ENCODE results near the gene GRAMD1A. TPM values are rescaled to one million over a fixed set of nuclear protein-coding genes. Genes with fewer than 3 reads are reported as not detected.
"Not testable (repeated sequence)": the region's sequence is repeated elsewhere in the genome, so short reads cannot be mapped to it uniquely, and the experiment has no call there.

The GRAMD1A gene
- total RNA-seq, 1 donor from 2014 or later, result 27.2 TPM

DNA sequence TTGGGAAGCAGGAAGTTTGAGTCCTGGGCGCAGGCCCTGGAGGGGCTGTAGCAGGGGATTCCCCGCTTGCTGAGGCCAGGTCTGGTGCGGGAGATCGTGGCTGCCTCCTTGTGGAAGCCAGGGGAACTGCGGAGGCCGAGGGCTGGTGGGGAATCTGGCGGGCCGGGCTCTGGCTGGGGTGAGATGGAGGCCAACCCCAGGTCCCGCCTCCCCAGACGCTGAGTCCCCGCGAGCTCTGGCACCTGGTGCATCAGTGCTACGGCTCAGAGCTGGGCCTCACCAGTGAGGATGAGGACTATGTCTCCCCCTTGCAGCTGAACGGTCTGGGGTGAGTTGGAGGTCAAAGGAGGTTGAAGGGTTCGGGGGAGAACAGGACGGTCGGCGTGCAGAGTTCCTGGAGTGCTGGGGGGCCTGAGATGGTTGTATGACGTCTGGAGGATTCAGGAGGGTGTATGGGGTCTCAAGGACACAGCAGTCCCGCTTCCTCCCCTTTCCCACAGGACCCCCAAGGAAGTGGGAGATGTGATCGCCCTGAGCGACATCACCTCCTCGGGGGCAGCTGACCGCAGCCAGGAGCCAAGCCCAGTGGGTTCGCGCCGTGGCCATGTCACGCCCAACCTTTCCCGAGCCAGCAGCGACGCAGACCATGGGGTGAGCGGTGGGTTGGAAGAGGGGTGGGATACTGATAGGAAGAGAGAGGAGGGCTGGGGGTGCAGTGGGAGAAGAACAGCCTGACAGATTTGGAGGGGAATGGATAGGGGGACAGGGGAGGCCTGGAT is 13.1 kb downstream of the GRAMD1A start:
- no peak overlapping the region for H3K9ac ChIP-seq
- no peak overlapping the region for H3K4me2 ChIP-seq
- peak; percentile 76 for DNase-seq (ENCODE audit: low spot score)
- TF ChIP-seq EZH2 (IDR thresholded peaks at IDR 0.05) (no peak), EZH2phosphoT487 (IDR thresholded peaks at IDR 0.05) (no peak)
- TF ChIP-seq, protein P1, sequence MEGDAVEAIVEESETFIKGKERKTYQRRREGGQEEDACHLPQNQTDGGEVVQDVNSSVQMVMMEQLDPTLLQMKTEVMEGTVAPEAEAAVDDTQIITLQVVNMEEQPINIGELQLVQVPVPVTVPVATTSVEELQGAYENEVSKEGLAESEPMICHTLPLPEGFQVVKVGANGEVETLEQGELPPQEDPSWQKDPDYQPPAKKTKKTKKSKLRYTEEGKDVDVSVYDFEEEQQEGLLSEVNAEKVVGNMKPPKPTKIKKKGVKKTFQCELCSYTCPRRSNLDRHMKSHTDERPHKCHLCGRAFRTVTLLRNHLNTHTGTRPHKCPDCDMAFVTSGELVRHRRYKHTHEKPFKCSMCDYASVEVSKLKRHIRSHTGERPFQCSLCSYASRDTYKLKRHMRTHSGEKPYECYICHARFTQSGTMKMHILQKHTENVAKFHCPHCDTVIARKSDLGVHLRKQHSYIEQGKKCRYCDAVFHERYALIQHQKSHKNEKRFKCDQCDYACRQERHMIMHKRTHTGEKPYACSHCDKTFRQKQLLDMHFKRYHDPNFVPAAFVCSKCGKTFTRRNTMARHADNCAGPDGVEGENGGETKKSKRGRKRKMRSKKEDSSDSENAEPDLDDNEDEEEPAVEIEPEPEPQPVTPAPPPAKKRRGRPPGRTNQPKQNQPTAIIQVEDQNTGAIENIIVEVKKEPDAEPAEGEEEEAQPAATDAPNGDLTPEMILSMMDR (IDR thresholded peaks at IDR 0.05), result peak; percentile 91
- H3K36me3 ChIP-seq, result no peaks in the 10 kb centered on the region
- no peaks in the 10 kb centered on the region for H3K9me3 ChIP-seq (ENCODE audit: low read depth)
- no peaks in the 10 kb centered on the region for H3K27me3 ChIP-seq
- no peak overlapping the region for H3K4me3 ChIP-seq
- peaks cover 11% of the 10 kb centered on the region for H4K20me1 ChIP-seq (ENCODE audit: low read depth)
- H3F3A ChIP-seq (ENCODE audit: low read depth), result peaks cover 7% of the 10 kb centered on the region
- no peaks in the 10 kb centered on the region for H3K4me1 ChIP-seq
- Mint-ChIP-seq H3K36me3 (peaks cover 33% of the 10 kb centered on the region), H3K4me3 (no peak overlapping the region), H3K27me3 (ENCODE audit: insufficient read depth, low read depth) (peaks cover 11% of the 10 kb centered on the region), H3K27ac (no peak overlapping the region), H3K9me3 (no peaks in the 10 kb centered on the region), H3K4me1 (no peaks in the 10 kb centered on the region)
- no peak overlapping the region for H3K27ac ChIP-seq
- H3K79me2 ChIP-seq (ENCODE audit: low read depth), result peaks cover 2% of the 10 kb centered on the region
- no peak overlapping the region for H2AFZ ChIP-seq (replicated peaks)

DNA sequence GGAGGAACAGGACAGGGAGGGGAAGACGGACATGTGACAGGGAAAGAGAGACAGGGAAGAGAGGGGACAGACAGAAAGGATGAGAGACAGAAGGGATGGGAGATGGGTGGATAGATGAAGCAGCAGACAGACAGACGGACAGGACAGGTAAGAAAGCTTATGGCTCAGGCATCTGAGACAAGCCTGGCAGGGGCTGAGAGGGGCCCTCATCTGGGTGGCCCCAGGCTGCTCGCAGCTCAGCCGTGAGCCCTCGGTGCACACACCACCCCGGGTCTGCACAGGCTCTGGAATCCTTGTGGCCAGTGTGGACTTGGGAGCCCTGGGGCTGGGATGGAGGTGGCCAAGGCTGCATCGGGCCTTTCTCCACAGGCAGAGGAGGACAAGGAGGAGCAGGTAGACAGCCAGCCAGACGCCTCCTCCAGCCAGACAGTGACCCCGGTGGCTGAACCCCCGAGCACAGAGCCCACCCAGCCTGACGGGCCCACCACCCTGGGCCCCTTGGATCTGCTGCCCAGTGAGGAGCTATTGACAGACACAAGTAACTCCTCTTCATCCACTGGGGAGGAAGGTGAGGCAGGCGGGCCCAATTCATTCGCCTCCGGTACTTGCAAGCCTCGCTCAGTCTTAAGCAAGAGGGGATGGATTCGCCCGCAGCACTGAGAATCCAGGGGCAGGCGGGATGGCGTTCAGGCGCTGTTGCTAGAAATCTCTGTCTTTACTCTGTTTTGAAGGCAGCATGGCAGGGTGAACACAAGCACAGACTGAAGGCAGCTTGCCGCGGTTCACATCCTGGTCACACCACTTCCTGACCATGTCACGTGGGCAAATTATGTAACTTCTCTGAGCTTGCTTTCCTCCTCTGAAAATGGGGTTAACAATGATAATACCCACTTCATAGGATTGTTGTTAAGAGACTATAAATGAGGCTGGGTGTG is 14.0 kb downstream of the GRAMD1A start:
- H3K4me3 ChIP-seq, result no peak overlapping the region
- H3K36me3 Mint-ChIP-seq, result peaks cover 36% of the 10 kb centered on the region
- no peak overlapping the region for H3K4me2 ChIP-seq
- H3K4me1 ChIP-seq, result no peaks in the 10 kb centered on the region
- H3K9me3 ChIP-seq (ENCODE audit: low read depth), result no peaks in the 10 kb centered on the region
- no peak overlapping the region for H3K27ac Mint-ChIP-seq
- TF ChIP-seq, protein P1 (IDR thresholded peaks at IDR 0.05), result no peak
- TF ChIP-seq EZH2phosphoT487 (IDR thresholded peaks at IDR 0.05), result no peak
- no peak overlapping the region for H3K4me3 Mint-ChIP-seq
- no peaks in the 10 kb centered on the region for H3K27me3 ChIP-seq
- no peaks in the 10 kb centered on the region for H3K79me2 ChIP-seq (ENCODE audit: low read depth)
- H3K27me3 Mint-ChIP-seq (ENCODE audit: insufficient read depth, low read depth), result peaks cover 11% of the 10 kb centered on the region
- no peaks in the 10 kb centered on the region for H3K4me1 Mint-ChIP-seq
- no peak overlapping the region for H3K9ac ChIP-seq
- no peaks in the 10 kb centered on the region for H3K36me3 ChIP-seq
- H4K20me1 ChIP-seq (ENCODE audit: low read depth), result peaks cover 8% of the 10 kb centered on the region
- no peak for DNase-seq (ENCODE audit: low spot score)
- H2AFZ ChIP-seq (replicated peaks), result no peak overlapping the region
- no peaks in the 10 kb centered on the region for H3K9me3 Mint-ChIP-seq
- peaks cover 7% of the 10 kb centered on the region for H3F3A ChIP-seq (ENCODE audit: low read depth)
- H3K27ac ChIP-seq, result no peak overlapping the region

DNA sequence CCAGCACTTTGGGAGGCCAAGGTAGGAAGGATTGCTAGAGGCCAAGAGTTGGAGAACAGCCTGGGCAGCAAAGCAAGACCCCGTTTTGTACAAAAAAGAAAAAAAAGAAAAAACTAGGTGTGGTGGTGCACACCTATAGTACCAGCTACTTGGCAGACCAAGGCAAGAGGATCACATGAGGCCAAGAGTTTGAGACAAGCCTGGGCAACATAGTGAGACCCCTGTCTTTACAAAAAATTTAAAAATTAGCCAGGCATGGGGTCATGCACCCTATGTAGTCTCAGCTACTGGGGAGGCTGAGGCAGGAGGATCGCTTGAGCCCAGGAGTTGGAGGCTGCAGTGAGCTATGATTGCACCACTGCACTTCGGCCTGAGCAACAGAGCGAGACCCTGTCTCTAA is 14.7 kb downstream of the GRAMD1A start:
- H3K9ac ChIP-seq, H3K36me3 ChIP-seq: not testable (repeated sequence)
- peaks cover 11% of the 10 kb centered on the region for H3K27me3 Mint-ChIP-seq (ENCODE audit: insufficient read depth, low read depth)

More for the DNA sequence above, 14.7 kb downstream of the GRAMD1A start:
- H3K27ac ChIP-seq; H2AFZ ChIP-seq (replicated peaks); H3K79me2 ChIP-seq (ENCODE audit: low read depth); DNase-seq (ENCODE audit: low spot score); H3K4me2 ChIP-seq; H3K27ac Mint-ChIP-seq; H3K4me3 Mint-ChIP-seq; H3K9me3 ChIP-seq (ENCODE audit: low read depth); H3K4me1 Mint-ChIP-seq; H3F3A ChIP-seq (ENCODE audit: low read depth); H3K27me3 ChIP-seq; H3K9me3 Mint-ChIP-seq; H3K4me3 ChIP-seq; H3K4me1 ChIP-seq; H4K20me1 ChIP-seq (ENCODE audit: low read depth): not testable (repeated sequence)
- peaks cover 36% of the 10 kb centered on the region for H3K36me3 Mint-ChIP-seq
